Eye (tissue), 1 donor: ENCODE data around the gene TULP4.
A peak's percentile ranks its signal among the peaks of the same experiment; 100 is the strongest.
"Not testable (repeated sequence)": the region's sequence is repeated elsewhere in the genome, so short reads cannot be mapped to it uniquely, and the experiment has no call there.

Experiments
- DNase-seq: peaks from one replicate; pipeline ENCODE4 v3.0.0-alpha.2; 2015

Gene TULP4

GRCh38 chr6:158296854-158297324 lies 15.4 kb upstream of the TULP4 start:
- DNase-seq, result not testable (repeated sequence)

- DNase-seq, result not testable (repeated sequence)
These were observed 14.6 kb upstream of the TULP4 start for GRCh38 chr6:158297657-158298056.

GRCh38 chr6:158300306-158301143 lies 11.7 kb upstream of the TULP4 start:
- DNase-seq, result not testable (repeated sequence)

GRCh38 chr6:158301561-158301960 lies 10.7 kb upstream of the TULP4 start:
- DNase-seq, result not testable (repeated sequence)

- DNase-seq, result not testable (repeated sequence)
These were observed 10.0 kb upstream of the TULP4 start for GRCh38 chr6:158302195-158302796.

- DNase-seq, result no peak
These were observed 9.0 kb upstream of the TULP4 start for GRCh38 chr6:158303210-158303731.

- no peak for DNase-seq
These were observed 8.0 kb upstream of the TULP4 start for GRCh38 chr6:158304254-158304653.

GRCh38 chr6:158309814-158310213 lies 2.5 kb upstream of the TULP4 start:
- DNase-seq, result no peak

- peak; percentile 12 for DNase-seq
These were observed 1.1 kb upstream of the TULP4 start for GRCh38 chr6:158311193-158311592.

- peak; percentile 54 for DNase-seq
These were observed 639 bp upstream of the TULP4 start for GRCh38 chr6:158311626-158312025.

- DNase-seq, result peak; percentile 30
These were observed 570 bp downstream of the TULP4 start for GRCh38 chr6:158312672-158313397.

- DNase-seq, result no peak
These were observed 1.7 kb downstream of the TULP4 start for GRCh38 chr6:158313989-158314388.

- DNase-seq, result no peak
These were observed 2.5 kb downstream of the TULP4 start for GRCh38 chr6:158314737-158315136.

GRCh38 chr6:158316022-158316421 lies 3.8 kb downstream of the TULP4 start:
- DNase-seq, result no peak

GRCh38 chr6:158321960-158322359 lies 9.7 kb downstream of the TULP4 start:
- DNase-seq, result peak; percentile 23

- no peak for DNase-seq
These were observed 10.1 kb downstream of the TULP4 start for GRCh38 chr6:158322400-158322723.

GRCh38 chr6:158322724-158323560 lies 10.7 kb downstream of the TULP4 start:
- DNase-seq, result no peak

GRCh38 chr6:158323561-158323958 lies 11.3 kb downstream of the TULP4 start:
- DNase-seq, result no peak

- DNase-seq, result no peak
These were observed 11.9 kb downstream of the TULP4 start for GRCh38 chr6:158324136-158324535.

GRCh38 chr6:158327211-158327610 lies 14.9 kb downstream of the TULP4 start:
- DNase-seq, result no peak

GRCh38 chr6:158328952-158329351 lies 16.7 kb downstream of the TULP4 start:
- no peak for DNase-seq

- no peak for DNase-seq
These were observed 17.3 kb downstream of the TULP4 start for GRCh38 chr6:158329531-158329930.

- DNase-seq, result no peak
These were observed 17.8 kb downstream of the TULP4 start for GRCh38 chr6:158330016-158330415.
